Lung microvascular endothelial cell (primary cell): ENCODE data around the gene RHOXF2B. TPM values are rescaled to one million over a fixed set of nuclear protein-coding genes. Genes with fewer than 3 reads are reported as not detected.
A peak's percentile ranks its signal among the peaks of the same experiment; 100 is the strongest.
"Not testable (repeated sequence)": the region's sequence is repeated elsewhere in the genome, so short reads cannot be mapped to it uniquely, and the experiment has no call there.

Experiments
- DNase-seq, 2 donors: peaks; one replicate each; pipeline versions ENCODE4 v3.0.0 to v3.0.0-alpha.2; 2010; ENCODE audit warnings: low read depth in 2 of 2
- total RNA-seq: library from RNA; depleted of rRNA; stranded (reverse); fragments of >200 nt; gene quantifications from 2 replicates; pipeline ENCODE4 v1.2.1, GENCODE V29; 2014

RHOXF2B gene
- not detected in 2 replicates for total RNA-seq

GRCh38 chrX:120077590-120077989 lies at the start of gene RHOXF2B:
Gene RHOXF2B (minus strand): TSS chrX:120077690. CDS start chrX:120077552, 138 bp downstream.
- not testable (repeated sequence) for DNase-seq

- DNase-seq = peak; percentile 7 to 9
Observed at GRCh38 chrX:120125444-120125843, 48.0 kb upstream of the RHOXF2B start.

- DNase-seq = no peak
Observed at GRCh38 chrX:120120223-120120622, 42.7 kb upstream of the RHOXF2B start.

- DNase-seq = no peak
Observed at GRCh38 chrX:120115438-120115963, 38.0 kb upstream of the RHOXF2B start, which contains the start of gene RHOXF1. Gene RHOXF1 (minus strand): TSS chrX:120115913. CDS start chrX:120115862, 51 bp downstream.

GRCh38 chrX:120111611-120112010 lies 34.1 kb upstream of the RHOXF2B start:
- DNase-seq = no peak

GRCh38 chrX:120109378-120109777 lies 31.9 kb upstream of the RHOXF2B start:
- DNase-seq = no peak

GRCh38 chrX:120104707-120105106 lies 27.2 kb upstream of the RHOXF2B start:
- not testable (repeated sequence) for DNase-seq

GRCh38 chrX:120101057-120101456 lies 23.6 kb upstream of the RHOXF2B start:
- not testable (repeated sequence) for DNase-seq

GRCh38 chrX:120090208-120090607 lies 12.7 kb upstream of the RHOXF2B start:
- no peak for DNase-seq

GRCh38 chrX:120087289-120088017 lies 10.0 kb upstream of the RHOXF2B start:
- no peak for DNase-seq

GRCh38 chrX:120085553-120086185 lies 8.2 kb upstream of the RHOXF2B start:
- DNase-seq = not testable (repeated sequence)

- not testable (repeated sequence) for DNase-seq
Observed at GRCh38 chrX:120066169-120066568, 11.3 kb downstream of the RHOXF2B start.

- not testable (repeated sequence) for DNase-seq
Observed at GRCh38 chrX:120042712-120043111, 34.8 kb downstream of the RHOXF2B start.

GRCh38 chrX:120042247-120042646 lies 35.2 kb downstream of the RHOXF2B start:
- DNase-seq = not testable (repeated sequence)

- not testable (repeated sequence) for DNase-seq
Observed at GRCh38 chrX:120040176-120040575, 37.3 kb downstream of the RHOXF2B start.

- not testable (repeated sequence) for DNase-seq
Observed at GRCh38 chrX:120039087-120039733, 38.3 kb downstream of the RHOXF2B start.

- no peak for DNase-seq
Observed at GRCh38 chrX:120036704-120037103, 40.8 kb downstream of the RHOXF2B start.

- DNase-seq = not testable (repeated sequence)
Observed at GRCh38 chrX:120035522-120036309, 41.8 kb downstream of the RHOXF2B start.

- no peak for DNase-seq
Observed at GRCh38 chrX:120029354-120029753, 48.1 kb downstream of the RHOXF2B start.

- DNase-seq = no peak
Observed at GRCh38 chrX:120023259-120023658, 54.2 kb downstream of the RHOXF2B start.

- no peak for DNase-seq
Observed at GRCh38 chrX:120022763-120023162, 54.7 kb downstream of the RHOXF2B start.
